Measurements from ENCODE around the gene NSUN7. TPM values are rescaled to one million over a fixed set of nuclear protein-coding genes. Genes with fewer than 3 reads are reported as not detected.

NSUN7 gene
- total and polyA plus RNA-seq, 2 of the 13 experiments (the other 11 are each of a cell fraction or from before 2014, with no cell fraction given) = 0.05 TPM; not detected in 1

DNA sequence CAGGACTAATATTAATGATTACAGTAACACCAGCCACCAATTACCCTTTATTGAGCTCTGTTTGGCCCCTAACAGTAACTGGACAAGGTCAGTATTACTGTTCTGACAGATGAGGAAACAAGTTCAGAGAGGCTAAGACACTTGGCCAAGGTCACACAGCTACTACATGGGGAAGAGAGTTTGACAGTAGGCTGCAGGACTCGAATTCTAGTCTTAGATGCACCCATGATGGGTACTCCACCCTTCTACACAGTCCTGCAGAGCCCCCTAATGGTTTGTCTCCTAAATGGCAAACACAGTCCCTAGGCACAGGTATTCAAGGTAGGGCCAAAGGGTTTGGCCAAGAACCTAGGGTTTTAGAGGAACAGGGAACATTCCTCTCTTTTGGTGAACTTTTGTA lies 93.9 kb downstream of the NSUN7 start (continued):
- TF ChIP-seq ZNF768 (CRISPR knock-in tag; IDR thresholded peaks at IDR 0.05) = peak; percentile 85; the same call in 1 of the 2 replicates
- TF ChIP-seq, protein P1, sequence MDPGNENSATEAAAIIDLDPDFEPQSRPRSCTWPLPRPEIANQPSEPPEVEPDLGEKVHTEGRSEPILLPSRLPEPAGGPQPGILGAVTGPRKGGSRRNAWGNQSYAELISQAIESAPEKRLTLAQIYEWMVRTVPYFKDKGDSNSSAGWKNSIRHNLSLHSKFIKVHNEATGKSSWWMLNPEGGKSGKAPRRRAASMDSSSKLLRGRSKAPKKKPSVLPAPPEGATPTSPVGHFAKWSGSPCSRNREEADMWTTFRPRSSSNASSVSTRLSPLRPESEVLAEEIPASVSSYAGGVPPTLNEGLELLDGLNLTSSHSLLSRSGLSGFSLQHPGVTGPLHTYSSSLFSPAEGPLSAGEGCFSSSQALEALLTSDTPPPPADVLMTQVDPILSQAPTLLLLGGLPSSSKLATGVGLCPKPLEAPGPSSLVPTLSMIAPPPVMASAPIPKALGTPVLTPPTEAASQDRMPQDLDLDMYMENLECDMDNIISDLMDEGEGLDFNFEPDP (CRISPR knock-in tag; conservative IDR thresholded peaks at IDR 0.05) = no peak

DNA sequence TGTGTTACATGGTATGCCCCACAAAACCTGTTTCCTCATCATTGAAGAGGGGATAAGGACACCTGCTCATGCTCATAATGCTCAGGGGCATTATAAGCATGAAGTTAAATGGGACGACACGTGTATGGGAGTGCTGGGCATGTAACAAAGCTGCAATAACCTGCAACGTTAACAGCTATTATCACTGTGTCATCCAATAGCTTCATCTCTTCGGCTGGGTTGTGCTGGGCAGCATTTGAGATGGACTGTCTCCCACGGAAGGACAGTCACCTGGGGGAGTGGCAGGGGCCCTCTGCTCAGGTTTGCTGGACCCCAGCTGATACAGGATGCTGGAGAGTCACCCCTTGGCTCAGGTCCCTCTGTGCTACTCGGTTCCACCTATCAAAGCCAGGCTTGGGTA lies 94.5 kb downstream of the NSUN7 start:
- Histone ChIP-seq H3K27me3 (ENCODE audit: control insufficient read depth in 1 of 2, insufficient read depth in 2 of 2, low read length in 2 of 2) (no peaks in the 10 kb centered on the region), H3K36me3 (replicated peaks in 1 of 2; ENCODE audit: control insufficient read depth in 1 of 2, insufficient read depth in 2 of 2, low read length in 2 of 2) (0 out of 5 replicates have a peak, but pooled peaks cover 1 to 5% of the 10 kb centered on the region in 2 experiments), H3K27ac (ENCODE audit: extremely low read length, insufficient read depth, low read length) (no peak overlapping the region), H2AFZ (ENCODE audit: low read length) (no peak overlapping the region), H4K20me1 (ENCODE audit: insufficient read depth, low read length) (no peaks in the 10 kb centered on the region), H3K9ac (ENCODE audit: insufficient read depth, low read depth, low read length) (no peak overlapping the region), H3K4me3 (replicated peaks in 1 of 3; ENCODE audit: insufficient read depth in 1 of 3, low read depth in 2 of 3, low read length in 3 of 3) (no peak overlapping the region), H3K79me2 (ENCODE audit: insufficient read depth, low read length) (no peaks in the 10 kb centered on the region), H3K9me3 (ENCODE audit: low read length) (no peaks in the 10 kb centered on the region), H3K4me1 (ENCODE audit: insufficient read depth, low read length) (peaks cover 17% of the 10 kb centered on the region), H3K4me2 (ENCODE audit: low read depth, low read length) (no peak overlapping the region)
- ChIA-PET CTCF (ENCODE audit: low intra/inter-chr PET ratio, low total read pairs) (no interaction called here), POLR2A (no interaction called here)
- ATAC-seq (no peak), FAIRE-seq (no peak), DNase-seq (ENCODE audit: low spot score) (no peak)
- no TSS peak for BruUV-seq (replicated peaks)
- WGBS (ENCODE audit: low lambda C conversion rate) = 93% methylated on average over 6 of the region's 6 CpGs
- no peak for TF ChIP-seq ZNF30 (CRISPR knock-in tag; IDR thresholded peaks at IDR 0.05)
- no peak for TF ChIP-seq ZNF33A (CRISPR knock-in tag; IDR thresholded peaks at IDR 0.05; ENCODE audit: borderline replicate concordance)
- TF ChIP-seq SSRP1 (CRISPR knock-in tag; IDR thresholded peaks at IDR 0.05) = no peak
- TF ChIP-seq PRPF4 (IDR thresholded peaks at IDR 0.05; ENCODE audit: low read depth, low read length, poor library complexity, severe bottlenecking) = no peak
- TF ChIP-seq TGIF2 (CRISPR knock-in tag; IDR thresholded peaks at IDR 0.05) = no peak
- no peak for TF ChIP-seq ZNF670 (CRISPR knock-in tag; IDR thresholded peaks at IDR 0.05; ENCODE audit: borderline replicate concordance)
- no peak for TF ChIP-seq ZFP36L2 (CRISPR knock-in tag; IDR thresholded peaks at IDR 0.05)
- TF ChIP-seq, protein P2, sequence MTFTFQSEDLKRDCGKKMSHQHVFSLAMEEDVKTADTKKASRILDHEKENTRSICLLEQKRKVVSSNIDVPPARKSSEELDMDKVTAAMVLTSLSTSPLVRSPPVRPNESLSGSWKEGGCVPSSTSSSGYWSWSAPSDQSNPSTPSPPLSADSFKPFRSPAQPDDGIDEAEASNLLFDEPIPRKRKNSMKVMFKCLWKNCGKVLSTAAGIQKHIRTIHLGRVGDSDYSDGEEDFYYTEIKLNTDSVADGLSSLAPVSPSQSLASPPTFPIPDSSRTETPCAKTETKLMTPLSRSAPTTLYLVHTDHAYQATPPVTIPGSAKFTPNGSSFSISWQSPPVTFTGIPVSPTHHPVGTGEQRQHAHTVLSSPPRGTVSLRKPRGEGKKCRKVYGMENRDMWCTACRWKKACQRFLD (CRISPR knock-in tag; IDR thresholded peaks at IDR 0.05; ENCODE audit: borderline replicate concordance) = no peak
- TF ChIP-seq, protein P3, sequence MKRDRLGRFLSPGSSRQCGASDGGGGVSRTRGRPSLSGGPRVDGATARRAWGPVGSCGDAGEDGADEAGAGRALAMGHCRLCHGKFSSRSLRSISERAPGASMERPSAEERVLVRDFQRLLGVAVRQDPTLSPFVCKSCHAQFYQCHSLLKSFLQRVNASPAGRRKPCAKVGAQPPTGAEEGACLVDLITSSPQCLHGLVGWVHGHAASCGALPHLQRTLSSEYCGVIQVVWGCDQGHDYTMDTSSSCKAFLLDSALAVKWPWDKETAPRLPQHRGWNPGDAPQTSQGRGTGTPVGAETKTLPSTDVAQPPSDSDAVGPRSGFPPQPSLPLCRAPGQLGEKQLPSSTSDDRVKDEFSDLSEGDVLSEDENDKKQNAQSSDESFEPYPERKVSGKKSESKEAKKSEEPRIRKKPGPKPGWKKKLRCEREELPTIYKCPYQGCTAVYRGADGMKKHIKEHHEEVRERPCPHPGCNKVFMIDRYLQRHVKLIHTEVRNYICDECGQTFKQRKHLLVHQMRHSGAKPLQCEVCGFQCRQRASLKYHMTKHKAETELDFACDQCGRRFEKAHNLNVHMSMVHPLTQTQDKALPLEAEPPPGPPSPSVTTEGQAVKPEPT (CRISPR knock-in tag; IDR thresholded peaks at IDR 0.05; ENCODE audit: low read depth) = no peak
- intact Hi-C loops (cut with micrococcal nuclease; ENCODE audit: unreplicated experiment) (no loop called here), in situ Hi-C loops (cut with HindIII; ENCODE audit: extremely low pct_ligation_motif_present, low pct_unique_long_range_greater_than_20kb) (no loop called here)

Data from HepG2 (cell line).